PFSK-1 (cell line): ENCODE data around the gene C6orf132.

ENCODE experiments used
- FOXP2 ChIP-seq: optimal IDR thresholded peaks from 2 replicates; pipeline ENCODE3; 2011; ENCODE audit warnings: borderline replicate concordance, control low read depth, inconsistent platforms; ENCODE audit not compliant: insufficient read depth; ENCODE audit errors: extremely low read length, extremely low read depth
- POLR2AphosphoS5 ChIP-seq: IDR thresholded peaks from 2 replicates; pipeline ENCODE4 v1.6.1; 2012; ENCODE audit warnings: low read depth, mild to moderate bottlenecking, control low read depth, low read length, moderate library complexity
- REST ChIP-seq, 2 experiments: IDR thresholded peaks; 2 replicates each; pipeline versions ENCODE4 v1.6.1 to v1.8.0; 2011 to 2012; ENCODE audit warnings: low read depth in 2 of 2, low read length in 2 of 2, control low read depth in 1 of 2, inconsistent platforms in 1 of 2, mild to moderate bottlenecking in 1 of 2, moderate library complexity in 1 of 2; ENCODE audit not compliant: insufficient read depth in 1 of 2
- SIN3A ChIP-seq: IDR thresholded peaks from 2 replicates; pipeline ENCODE4 v1.6.1; 2012; ENCODE audit warnings: mild to moderate bottlenecking, low read length, moderate library complexity, borderline replicate concordance; ENCODE audit not compliant: insufficient read depth
- TAF1 ChIP-seq: IDR thresholded peaks from 2 replicates; pipeline ENCODE4 v1.6.1; 2012; ENCODE audit warnings: low read length, control low read depth, borderline replicate concordance; ENCODE audit not compliant: insufficient read depth

Gene C6orf132

GRCh38 chr6:42117843-42118161 lies 24.6 kb downstream of the C6orf132 start:
- TF ChIP-seq FOXP2 (no peak), POLR2AphosphoS5 (no peak), REST (IDR thresholded peaks at IDR 0.05; ENCODE audit: insufficient read depth in 1 of 2, low read depth in 2 of 2, low read length in 2 of 2) (no peak), SIN3A (no peak), TAF1 (no peak)

DNA sequence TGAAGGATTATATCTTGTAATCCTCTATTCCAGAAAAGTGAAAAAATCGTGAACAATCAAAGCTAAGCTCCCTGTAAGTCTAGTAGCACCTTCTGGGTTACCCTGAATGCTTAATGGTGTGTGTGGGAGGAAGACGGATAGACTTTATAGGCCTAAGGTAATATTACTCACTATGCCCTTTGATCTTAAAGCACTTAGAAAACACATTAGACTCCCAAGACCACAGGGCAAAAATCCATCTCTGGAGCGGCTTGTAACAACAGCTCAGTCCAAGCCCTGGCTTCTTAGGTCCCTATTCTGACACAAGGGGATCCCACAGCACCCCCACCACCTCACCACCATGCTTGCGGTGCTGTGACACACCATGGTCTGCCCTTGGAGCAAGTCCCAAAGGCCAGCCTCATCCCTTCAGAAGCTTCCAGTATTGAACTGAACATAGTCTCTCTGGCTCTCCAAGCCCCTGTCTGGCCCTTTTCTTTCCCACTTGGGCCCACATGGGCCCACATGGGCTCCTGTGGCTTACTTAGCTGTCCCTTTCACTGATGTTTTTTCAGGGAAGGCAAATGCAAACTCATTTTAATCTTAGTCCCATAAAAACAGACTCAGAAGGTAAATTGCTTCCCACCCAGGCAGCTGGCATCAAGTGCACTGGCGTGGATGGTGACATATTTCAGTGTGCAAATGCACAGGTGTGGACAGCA lies 28.3 kb downstream of the C6orf132 start:
- no peak for TF ChIP-seq REST (IDR thresholded peaks at IDR 0.05; ENCODE audit: insufficient read depth in 1 of 2, low read depth in 2 of 2, low read length in 2 of 2)
- TF ChIP-seq POLR2AphosphoS5 = no peak
- TF ChIP-seq SIN3A = no peak
- TF ChIP-seq TAF1 = no peak

- TF ChIP-seq POLR2AphosphoS5 = no peak
- TF ChIP-seq TAF1 = no peak
- TF ChIP-seq REST (IDR thresholded peaks at IDR 0.05; ENCODE audit: insufficient read depth in 1 of 2, low read depth in 2 of 2, low read length in 2 of 2) = no peak
Measured at GRCh38 chr6:42112351-42112750, 30.1 kb downstream of the C6orf132 start.

- no peak for TF ChIP-seq TAF1
- TF ChIP-seq FOXP2 = no peak
- TF ChIP-seq POLR2AphosphoS5 = no peak
- no peak for TF ChIP-seq SIN3A
- no peak for TF ChIP-seq REST (IDR thresholded peaks at IDR 0.05; ENCODE audit: insufficient read depth in 1 of 2, low read depth in 2 of 2, low read length in 2 of 2)
Measured at GRCh38 chr6:42110683-42111082, 31.7 kb downstream of the C6orf132 start.

- no peak for TF ChIP-seq FOXP2
- no peak for TF ChIP-seq REST (IDR thresholded peaks at IDR 0.05; ENCODE audit: insufficient read depth in 1 of 2, low read depth in 2 of 2, low read length in 2 of 2)
- no peak for TF ChIP-seq TAF1
- TF ChIP-seq SIN3A = no peak
- no peak for TF ChIP-seq POLR2AphosphoS5
Measured at GRCh38 chr6:42108071-42108470, 34.3 kb downstream of the C6orf132 start.
